ENCODE data around the gene NCMAP. TPM values are rescaled to one million over a fixed set of nuclear protein-coding genes. Genes with fewer than 3 reads are reported as not detected.
A peak's percentile ranks its signal among the peaks of the same experiment; 100 is the strongest.
"Not testable (repeated sequence)": the region's sequence is repeated elsewhere in the genome, so short reads cannot be mapped to it uniquely, and the experiment has no call there.

NCMAP gene
- total RNA-seq, 1 experiment from 2014 or later, result not detected

DNA sequence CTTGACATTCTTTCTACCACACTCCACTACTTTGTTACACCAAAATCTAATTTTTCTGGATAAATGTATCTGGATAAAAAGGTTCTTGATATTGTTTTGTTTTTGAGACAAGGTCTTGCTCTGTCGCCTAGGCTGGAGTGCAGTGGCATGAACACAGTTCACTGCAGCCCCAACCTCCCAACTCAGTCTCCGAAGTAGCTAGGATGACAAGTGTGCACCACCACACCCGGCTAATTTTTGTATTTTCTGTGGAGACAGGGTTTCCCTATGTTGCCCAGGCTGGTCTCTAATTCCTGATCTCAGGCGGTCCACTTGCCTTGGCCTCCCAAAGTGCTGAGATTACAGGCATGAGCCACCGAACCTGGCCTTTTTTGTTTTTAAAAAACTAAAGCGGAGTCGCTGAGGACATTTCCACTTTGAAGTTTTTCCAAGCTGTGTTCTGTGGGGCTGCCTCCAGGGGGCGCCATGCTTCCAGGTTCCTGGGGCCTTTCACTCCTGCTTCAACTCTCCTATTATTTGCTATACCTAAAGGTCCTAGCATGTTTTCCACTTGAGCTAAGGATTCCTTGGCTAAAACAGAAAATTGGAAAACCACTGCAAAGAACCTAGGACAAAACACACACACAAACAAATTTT, 14.1 kb upstream of the NCMAP start:
- no peak for DNase-seq (ENCODE audit: low spot score)

DNA sequence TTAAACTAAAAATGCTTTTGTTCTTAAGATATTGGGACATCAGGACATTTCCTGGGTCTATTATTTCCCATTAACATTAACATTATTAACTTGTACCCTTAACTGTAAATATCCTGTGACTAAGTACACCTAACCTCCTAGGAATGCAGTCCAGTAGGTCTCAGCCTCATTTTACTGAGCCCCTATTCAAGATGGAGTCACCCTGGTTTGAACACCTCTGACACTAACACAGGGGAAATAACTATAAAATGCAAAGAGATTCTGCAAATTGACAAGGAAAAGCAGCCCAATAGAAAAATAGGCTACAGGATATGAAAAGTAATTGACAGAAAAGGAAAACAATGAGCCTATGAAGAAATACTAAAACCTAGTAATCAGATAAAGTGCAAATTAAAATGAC, 11.6 kb upstream of the NCMAP start:
- DNase-seq (ENCODE audit: low spot score), result no peak

DNA sequence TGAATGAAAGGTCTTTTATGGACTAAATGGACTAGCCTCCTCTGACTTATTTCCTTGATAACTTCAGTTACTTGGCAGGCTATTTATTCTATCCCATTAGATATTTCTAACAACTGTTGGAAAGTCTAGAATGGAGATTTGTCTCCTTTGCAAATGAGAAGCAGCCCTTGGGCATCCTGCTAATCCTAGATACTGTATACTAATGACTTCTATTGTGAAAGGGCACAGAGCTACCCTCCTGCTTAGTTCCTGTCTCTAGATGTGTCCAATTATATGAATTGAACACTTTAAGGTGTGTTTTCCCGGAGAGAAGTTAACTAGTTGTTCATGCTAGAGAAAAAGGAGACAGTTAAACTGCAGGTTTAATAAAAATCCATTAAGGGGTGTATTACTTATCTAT, 10.2 kb upstream of the NCMAP start:
- DNase-seq (ENCODE audit: low spot score), result no peak

DNA sequence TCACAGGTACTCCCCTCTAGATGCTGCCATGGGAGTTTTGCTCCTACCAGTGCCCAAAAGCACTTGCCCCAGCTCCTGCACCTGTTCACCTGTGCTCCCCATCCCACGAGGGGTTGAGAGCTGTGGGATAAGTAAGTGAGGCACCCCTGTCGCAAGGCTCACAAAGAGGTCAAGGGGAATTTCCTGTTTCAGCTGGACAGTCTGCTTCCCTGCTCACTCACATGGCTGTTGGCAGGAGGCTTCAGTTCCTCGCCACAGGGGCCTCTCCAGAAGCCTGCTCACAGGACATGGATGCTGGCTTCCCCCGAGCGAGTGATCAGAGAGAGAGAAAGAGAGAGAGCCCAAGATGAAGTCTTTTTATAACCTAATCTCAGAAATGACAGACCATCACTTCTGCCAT, 8.7 kb upstream of the NCMAP start:
- no peak for DNase-seq (ENCODE audit: low spot score)

DNA sequence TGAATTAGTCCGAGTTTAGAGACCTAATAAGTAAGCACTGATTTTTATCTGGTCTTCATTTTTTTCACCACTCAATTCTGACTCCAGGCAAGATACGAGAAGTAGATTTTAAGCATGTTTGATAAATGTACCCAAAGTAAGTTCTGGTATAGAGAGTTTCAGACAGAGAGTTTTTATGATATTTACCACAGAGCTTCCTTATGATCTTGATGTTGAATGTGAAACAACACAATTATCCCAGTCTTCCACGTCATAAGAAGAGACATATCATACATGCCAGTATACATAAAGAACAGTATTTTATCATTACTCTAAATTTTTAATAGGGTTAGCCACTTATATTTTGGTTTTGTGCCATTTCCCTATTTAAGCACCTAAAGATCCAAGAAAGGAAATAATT, 7.8 kb upstream of the NCMAP start:
- DNase-seq (ENCODE audit: low spot score), result no peak

DNA sequence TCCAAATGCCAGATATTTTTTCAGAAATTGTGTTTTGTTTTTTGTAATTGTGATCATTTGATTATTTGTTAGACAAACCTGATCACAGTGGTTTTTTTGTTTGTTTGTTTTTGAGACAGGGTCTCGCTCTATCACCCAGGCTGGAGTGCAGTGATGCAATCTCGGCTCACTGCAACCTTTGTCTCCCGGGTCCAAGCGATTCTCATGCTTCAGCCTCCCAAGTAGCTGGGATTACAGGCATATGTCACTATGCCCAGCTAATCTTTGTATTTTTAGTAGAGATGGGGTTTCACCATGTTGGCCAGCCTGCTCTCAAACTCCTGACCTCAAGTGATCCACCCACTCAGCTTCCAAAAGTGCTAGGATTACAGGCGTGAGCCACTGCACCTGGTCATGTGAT, 6.7 kb upstream of the NCMAP start:
- not testable (repeated sequence) for DNase-seq (ENCODE audit: low spot score)

DNA sequence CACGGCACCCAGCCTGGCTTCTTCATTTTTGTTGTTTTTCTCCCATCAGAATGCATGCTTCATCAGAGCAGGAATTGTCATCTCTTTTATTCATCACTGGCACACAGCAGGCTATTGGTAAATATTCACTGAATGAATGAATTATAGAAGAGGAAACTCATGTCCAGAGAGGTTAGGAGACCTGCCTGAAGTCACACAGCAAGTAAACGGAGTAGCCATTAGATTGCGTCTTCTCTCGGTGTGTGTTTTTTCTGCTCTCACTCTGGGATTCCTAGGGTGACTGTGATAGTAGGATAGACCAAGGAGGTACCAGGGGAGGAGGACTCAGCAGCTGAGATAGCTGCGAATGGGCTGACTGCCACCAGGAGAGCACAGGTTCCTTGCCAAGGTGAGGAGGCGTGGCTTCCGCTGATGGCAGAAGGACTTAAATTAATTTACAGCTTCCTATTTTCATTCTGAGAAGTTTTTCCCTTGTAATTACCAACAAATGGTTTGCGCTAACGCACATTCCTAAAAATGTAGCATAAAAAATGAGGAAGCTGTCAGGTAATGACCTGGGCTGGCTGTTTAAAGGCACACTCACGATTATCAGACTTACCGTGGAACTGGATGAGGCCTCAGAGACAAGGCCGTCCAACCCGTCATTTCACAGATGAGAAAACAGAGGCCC, 4.5 kb upstream of the NCMAP start:
- no peak for DNase-seq (ENCODE audit: low spot score)

DNA sequence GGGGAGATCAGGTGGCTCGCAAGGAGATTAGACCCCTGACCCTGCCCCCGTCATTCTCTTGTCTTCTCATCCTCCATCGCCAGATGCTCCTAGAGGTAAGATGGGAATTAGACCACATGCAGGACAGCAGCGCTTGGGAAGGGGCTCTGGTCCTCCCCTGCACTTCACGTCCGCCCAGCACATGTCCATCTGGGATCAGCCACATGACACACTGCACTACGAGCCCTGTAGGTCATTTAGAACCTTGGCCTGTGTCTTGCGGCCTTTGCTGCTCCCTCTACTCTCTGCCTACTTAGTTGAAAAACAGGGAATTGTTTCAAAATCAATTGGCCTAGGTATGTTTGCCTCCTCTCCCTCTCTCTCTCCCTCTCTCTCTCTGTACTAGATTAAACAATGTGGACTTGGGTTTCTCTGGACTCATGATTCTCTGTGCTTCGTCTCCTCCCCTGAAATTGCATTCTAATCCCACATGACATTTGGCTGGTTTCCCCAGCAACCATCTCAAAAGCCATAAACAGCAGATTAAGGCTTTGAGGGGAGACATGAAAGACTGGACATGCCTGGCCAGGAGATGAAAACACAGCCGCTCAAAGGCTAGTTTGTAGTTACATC, 3.8 kb upstream of the NCMAP start:
- DNase-seq (ENCODE audit: low spot score), result no peak

DNA sequence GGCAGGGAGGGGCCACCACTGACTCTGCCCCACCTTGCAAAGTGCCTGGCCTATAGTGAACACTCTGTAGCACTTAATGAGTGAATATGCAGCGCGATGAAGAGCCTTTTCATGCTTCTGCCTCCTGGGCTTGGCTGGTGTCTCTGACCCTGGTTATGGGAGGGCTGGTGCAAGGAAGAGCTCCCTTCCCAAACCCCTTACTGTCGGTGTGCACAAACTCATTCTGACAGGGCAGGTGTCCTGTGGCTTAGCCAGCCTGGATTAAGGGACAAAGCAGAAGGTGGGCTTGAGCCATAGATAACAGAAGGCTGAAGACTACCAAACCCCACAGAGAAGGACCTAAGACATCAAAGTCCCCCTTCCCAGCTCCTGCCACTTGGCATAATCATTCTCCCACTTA, 2.0 kb upstream of the NCMAP start:
- no peak for DNase-seq (ENCODE audit: low spot score)

DNA sequence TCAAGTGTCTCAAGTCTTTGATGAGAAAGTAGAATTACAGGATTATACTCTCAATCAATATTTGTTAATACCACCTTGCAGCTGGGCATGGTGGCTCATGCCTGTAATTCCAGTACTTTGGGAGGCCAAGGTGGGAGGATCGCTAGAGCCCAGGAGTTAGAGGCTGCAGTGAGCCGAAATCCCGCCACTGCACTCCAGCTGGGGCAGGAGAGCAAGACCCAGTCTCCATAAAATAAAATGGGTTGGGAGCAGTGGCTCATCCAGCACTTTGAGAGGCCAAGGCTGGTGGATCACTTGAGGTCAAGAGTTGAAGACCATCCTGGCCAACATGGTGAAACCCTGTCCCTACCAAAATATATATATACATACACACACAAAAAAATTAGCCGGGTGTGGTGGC, 1.2 kb upstream of the NCMAP start:
- DNase-seq (ENCODE audit: low spot score), result no peak

DNA sequence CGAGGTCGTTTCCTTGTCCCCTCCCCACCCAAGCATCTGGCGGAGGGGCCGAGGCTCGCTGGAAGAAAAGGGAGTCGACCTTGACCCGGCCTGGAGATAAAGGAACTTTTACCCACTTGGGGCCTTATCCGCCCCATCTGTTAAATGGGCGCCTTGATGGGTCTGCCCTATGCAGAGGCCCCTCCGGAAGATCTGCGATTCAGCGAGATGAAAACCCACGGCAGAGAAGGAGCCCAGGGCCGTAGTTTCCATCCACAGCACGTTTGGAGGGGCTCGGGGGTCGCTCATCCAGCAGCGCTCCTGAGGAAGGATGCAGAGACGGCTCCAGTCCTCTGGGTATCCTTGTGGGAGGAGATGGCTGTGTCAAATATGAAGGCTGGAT, 518 bp downstream of the NCMAP start:
- DNase-seq (ENCODE audit: low spot score), result no peak

DNA sequence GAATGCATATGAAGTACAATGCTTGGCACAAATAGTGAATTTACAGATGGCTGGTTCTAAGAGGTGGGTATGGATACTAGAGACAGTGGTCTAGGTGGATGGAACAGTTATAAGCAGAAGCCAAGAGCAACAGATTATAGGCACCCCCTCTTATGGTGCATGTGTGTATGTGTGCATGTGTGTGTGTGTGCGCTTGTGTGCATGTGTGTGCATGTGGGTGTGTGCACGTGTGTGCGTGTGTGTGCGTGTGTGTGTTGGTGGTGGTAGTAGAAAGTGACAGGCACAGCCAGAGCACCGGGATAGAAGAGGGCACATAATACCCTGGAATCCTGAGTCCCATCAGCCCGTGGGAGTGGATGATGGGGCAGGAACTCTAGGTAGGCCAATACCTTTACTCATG, 1.3 kb downstream of the NCMAP start:
- no peak for DNase-seq (ENCODE audit: low spot score)

DNA sequence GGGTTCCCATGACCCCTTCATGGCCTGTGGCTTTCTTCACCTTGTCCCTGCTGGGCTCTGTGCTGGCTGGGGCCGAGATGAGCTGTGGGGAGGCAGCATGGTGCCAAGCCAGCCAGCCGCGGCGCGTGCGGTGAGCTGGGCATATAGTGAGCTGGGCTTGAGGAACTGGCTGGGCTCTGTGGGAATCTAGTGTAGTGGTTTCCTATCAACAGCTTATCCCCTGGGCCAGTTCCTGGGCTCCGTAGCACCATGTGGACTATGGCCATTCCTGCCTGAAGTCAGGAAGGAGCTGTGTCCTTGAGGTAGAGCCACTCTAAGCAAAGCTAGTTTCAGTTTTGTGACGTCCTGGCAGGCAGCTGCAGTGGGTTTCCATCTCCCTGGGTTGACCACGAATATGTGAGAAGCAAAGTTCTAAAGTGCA, 1.8 kb downstream of the NCMAP start:
- DNase-seq (ENCODE audit: low spot score), result peak; percentile 21

DNA sequence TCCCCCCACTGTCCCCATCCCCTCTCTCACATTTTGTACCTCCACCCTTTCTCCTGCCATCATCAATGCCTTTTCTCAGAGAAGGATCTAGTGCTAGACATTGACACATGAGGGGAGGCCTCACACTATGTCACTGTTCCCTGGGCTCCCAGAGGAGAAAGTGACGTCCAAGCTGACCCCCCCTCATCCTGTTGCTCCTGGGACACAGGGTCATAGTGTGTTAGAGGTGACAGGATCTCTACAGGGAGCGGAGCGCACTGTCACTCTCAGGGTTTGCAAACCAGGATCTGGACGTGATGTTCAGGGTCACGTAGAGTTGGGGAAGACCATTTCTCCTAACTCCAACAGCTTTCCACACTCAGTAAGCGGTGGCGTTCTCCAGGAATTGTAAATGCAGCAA, 2.6 kb downstream of the NCMAP start:
- DNase-seq (ENCODE audit: low spot score), result no peak

DNA sequence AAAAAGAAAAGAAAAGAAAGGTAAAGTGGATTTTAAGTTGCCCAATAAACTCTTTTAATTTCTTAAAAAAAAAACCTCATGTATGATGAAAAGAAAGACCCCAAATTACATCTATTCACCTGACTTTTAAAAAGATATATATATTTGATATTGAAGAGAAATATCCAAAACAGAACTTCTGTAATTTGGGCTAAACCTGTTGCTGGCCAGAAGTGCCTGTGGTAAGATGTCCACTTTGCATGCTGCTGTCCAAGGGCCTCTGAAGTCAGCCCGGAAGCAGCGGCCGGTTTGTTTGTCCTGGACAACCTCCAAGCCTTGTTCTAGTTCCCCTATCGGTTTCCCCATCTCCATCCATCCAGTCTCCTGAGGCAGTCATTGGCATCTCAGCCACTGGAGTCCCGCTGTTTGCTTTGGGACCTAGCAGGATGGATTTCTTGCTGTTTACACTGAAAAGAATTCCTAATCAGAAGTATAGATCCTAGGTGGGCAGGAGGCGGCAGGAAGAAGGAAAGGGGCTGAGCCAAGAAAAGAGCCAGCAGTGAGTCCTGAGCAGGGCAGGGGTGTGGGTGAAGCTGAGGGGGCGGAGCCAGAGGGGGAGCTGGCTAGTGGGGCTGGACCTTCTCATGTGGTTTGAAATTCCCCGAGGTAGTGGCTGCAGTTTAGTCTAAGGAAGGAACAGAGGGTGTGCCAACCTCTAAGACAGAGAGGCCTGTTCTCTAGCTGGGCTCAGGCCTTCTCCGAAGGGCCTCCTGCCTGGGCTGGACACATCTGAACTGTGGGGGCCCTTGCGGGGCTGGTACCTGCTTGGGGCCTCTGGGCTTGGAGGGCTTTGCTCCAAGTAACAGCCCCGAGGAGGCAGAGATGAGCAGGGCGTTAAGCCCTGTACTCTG, 3.3 kb downstream of the NCMAP start:
- peak; percentile 75 for DNase-seq (ENCODE audit: low spot score)

DNA sequence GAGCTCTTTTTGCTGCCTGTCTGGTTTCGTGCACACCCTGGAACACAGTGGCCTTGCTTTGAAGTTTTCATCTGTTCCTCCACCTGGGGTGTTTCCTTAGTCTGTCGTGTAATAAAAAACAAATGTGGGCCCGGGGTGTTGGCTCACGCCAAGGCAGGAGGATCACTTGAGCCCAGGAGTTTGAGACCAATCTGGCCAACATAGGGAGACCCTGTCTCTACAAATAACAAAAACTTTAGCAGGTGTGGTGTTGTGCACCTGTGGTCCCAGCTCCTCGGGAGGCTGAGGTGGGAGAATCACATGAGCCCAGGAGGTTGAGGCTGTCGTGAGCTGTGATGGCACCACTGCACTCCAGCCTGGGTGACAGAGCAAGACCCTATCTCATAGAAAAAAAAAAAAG, 4.5 kb downstream of the NCMAP start:
- DNase-seq (ENCODE audit: low spot score), result no peak

DNA sequence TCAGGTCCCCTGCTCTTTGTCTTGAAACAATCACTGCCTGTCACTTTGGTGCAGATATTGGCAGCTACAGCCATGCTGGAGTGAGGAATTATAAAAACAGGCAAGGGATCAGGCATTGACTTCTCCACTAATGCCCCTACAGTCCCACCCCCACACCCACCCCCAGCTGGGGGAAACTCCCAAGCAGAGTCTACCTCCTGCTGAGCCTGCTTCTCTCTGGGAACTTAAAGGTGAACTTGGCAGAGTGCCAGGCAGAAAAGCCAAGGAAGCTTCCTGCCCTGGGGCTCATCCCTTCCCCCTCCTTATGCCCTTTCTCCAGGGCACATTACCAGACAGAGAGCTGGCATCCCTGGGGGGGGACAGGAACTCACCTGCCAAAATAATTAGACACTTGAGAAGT, 6.7 kb downstream of the NCMAP start:
- no peak for DNase-seq (ENCODE audit: low spot score)

DNA sequence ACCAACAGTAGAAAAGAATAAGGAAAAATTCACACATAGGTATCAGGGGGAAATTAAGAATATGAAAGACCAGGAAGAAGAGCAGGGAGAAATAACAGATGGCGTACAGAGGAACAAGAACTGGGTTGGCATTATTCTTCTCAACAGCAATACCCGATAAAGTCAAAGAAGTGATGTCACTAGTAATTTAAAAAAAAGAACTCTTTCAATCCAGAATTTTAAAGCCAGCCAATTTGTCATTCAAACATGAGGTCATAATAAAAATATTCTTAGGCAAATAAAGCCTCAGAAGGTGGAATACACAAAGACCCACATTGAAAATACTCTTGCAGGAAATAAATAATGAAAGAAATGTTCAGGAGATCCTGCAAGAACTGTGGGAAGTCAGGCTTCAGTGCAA, 8.8 kb downstream of the NCMAP start:
- no peak for DNase-seq (ENCODE audit: low spot score)

DNA sequence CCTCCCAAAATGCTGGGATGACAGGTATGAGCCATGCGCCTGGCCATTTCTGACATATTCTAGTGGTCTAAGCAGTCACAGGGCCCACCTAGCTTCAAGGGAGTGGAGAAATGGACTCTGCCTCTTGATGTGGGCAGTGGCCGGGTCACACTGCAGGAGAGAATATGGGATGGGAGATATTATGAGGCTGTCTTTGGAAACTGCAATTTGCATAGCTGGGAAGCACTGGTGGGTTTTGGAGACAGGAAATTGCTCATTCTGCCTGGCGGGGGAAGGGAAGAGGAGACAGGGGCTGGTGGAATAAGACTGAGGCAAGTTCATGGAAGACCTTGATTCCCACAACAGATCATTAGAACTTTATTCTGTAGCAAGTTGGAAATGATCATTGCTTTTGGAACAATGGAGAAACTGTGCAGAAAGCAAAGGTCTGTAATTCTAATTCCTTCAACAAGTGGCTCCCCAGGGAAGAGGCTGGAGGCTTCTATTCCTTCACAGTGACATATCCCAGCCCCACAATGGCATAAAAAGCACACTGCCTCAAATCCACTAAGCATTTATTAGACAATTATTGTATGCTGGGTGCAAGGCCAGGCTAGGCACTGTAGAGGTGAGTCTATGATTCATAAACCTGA, 10.5 kb downstream of the NCMAP start:
- DNase-seq (ENCODE audit: low spot score), result no peak

DNA sequence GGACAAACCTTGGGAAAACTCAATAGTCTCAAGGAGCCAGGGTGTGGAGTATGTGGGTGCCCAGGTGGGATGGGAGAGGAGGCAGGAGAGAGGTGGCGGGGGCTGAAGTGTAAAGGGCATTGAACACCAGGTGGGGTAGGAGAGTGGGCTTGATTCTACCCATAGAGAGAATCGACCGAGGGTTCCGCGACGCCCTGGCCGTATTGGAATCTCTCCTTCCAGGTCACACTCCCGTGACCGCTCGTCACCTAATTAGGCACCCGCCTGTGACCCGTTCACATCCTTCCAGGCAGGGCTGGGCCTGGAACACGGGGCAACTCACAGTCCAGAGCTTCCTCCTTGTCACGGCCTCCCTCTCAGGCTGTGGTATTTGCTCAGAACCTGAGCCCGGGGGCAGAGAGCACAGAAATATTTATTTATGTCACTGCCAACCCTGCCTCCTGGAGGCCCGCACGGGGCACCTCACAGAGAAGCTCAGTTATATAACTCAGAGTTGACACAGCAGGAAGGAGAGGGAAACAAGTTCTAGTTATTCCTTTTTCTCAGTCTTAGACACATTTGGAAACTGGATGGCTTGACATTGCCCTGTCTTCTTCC, 12.0 kb downstream of the NCMAP start:
- DNase-seq (ENCODE audit: low spot score), result peak; percentile 67

DNA sequence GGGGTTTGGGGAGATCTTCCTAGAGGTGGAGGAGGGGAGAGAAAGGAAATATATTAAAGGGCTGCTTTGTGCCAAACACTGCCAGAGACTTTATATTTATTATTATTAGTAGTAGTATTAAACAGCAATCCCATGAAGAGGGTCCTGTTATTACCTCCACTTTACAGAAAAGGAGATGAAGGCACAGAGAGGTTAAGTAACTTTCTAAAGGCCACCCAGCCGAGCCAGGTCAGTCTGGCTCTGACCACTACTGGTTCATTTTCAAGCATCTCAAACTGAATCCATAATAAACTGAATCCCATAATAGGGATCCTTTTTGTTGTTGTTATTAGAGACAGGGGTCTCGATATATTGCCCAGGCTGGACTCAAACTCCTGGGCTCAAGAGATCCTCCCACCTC, 12.6 kb downstream of the NCMAP start:
- no peak for DNase-seq (ENCODE audit: low spot score)

Measured in H4 (cell line).